A673 (cell line): ENCODE data around the gene IZUMO2. TPM values are rescaled to one million over a fixed set of nuclear protein-coding genes. Genes with fewer than 3 reads are reported as not detected.

Experiments
- BruUV-seq: library from RNA; stranded (reverse); fragments of 400-500 nt; replicated peaks from 2 replicates; lab custom pipeline; 2021; lab: Mats Ljungman, UMichigan
- CTCF ChIA-PET: fragments of 300-600 bp; sonication (Branson Sonifier 250); formaldehyde crosslinking; loops from one replicate; lab custom pipeline; 2022; ENCODE audit warnings: antibody characterized with exemption; lab: Charles Lee
- POLR2A ChIA-PET: fragments of 300-600 bp; sonication (Branson Sonifier 250); formaldehyde crosslinking; loops from one replicate; lab custom pipeline; 2022; ENCODE audit warnings: antibody characterized with exemption; ENCODE audit not compliant: low non-redundant PET; lab: Charles Lee
- DNase-seq: peaks from one replicate; pipeline ENCODE4 v3.0.0-alpha.2; 2015; ENCODE audit warnings: low spot score
- H3K27ac ChIP-seq: fragments of 200-600 bp; sonication (generic); 2 replicates; pipeline ENCODE4 v1.5.1; 2016; ENCODE audit warnings: mixed run types, low read depth, mild to moderate bottlenecking, mixed read lengths, antibody characterized with exemption, low read length; ENCODE audit not compliant: poor library complexity, severe bottlenecking
- H3K27me3 ChIP-seq: fragments of 200-600 bp; sonication (generic); replicated peaks from 2 replicates; pipeline ENCODE4 v1.6.1; 2017; ENCODE audit warnings: mixed run types, low read depth, mild to moderate bottlenecking, mixed read lengths, antibody characterized with exemption, low read length; ENCODE audit not compliant: insufficient read depth, poor library complexity
- H3K36me3 ChIP-seq: fragments of 200-600 bp; sonication (generic); 2 replicates; pipeline ENCODE4 v1.6.1; 2016; ENCODE audit warnings: mixed run types, mild to moderate bottlenecking, mixed read lengths, antibody characterized with exemption, low read length; ENCODE audit not compliant: insufficient read depth, poor library complexity, severe bottlenecking
- H3K4me1 ChIP-seq: fragments of 200-600 bp; sonication (generic); 2 replicates; pipeline ENCODE4 v1.6.1; 2017; ENCODE audit warnings: mixed run types, mild to moderate bottlenecking, mixed read lengths, antibody characterized with exemption, low read length; ENCODE audit not compliant: insufficient read depth, poor library complexity, severe bottlenecking
- H3K4me3 ChIP-seq: fragments of 200-600 bp; sonication (generic); 2 replicates; pipeline ENCODE4 v1.5.1; 2016; ENCODE audit warnings: low read depth, mixed run types, mild to moderate bottlenecking, mixed read lengths, low read length; ENCODE audit not compliant: poor library complexity, severe bottlenecking
- H3K9me3 ChIP-seq: fragments of 200-600 bp; sonication (generic); 2 replicates; pipeline ENCODE4 v1.6.1; 2016; ENCODE audit warnings: mixed run types, low read depth, mild to moderate bottlenecking, mixed read lengths, antibody characterized with exemption, low read length; ENCODE audit not compliant: poor library complexity, severe bottlenecking
- EZH2 ChIP-seq: fragments of 200-600 bp; sonication (generic); IDR thresholded peaks from 2 replicates; pipeline ENCODE4 v1.6.1; 2017; ENCODE audit warnings: borderline replicate concordance, low read depth, mild to moderate bottlenecking, mixed read lengths, antibody characterized with exemption, low read length; ENCODE audit not compliant: poor library complexity, severe bottlenecking
- intact Hi-C: fragments of 100-400 bp; cut with micrococcal nuclease; formaldehyde crosslinking; loops from one replicate; pipeline ENCODE4 v1.10.0; 2022; ENCODE audit not compliant: unreplicated experiment
- total RNA-seq: library from RNA; stranded (reverse); gene quantifications from 2 replicates; pipeline ENCODE4 v1.2.3, GENCODE V29; 2021
- TF ChIP-seq, protein P1 (sequence below): fragments of 300-800, 200-600 bp; sonication (generic); conservative IDR thresholded peaks from 2 replicates; pipeline ENCODE4 v1.5.1; 2017; ENCODE audit warnings: low read depth, mild to moderate bottlenecking, antibody characterized with exemption, low read length, moderate library complexity, mixed read lengths

IZUMO2 gene
- total RNA-seq, 1 experiment from 2014 or later: not detected

DNA sequence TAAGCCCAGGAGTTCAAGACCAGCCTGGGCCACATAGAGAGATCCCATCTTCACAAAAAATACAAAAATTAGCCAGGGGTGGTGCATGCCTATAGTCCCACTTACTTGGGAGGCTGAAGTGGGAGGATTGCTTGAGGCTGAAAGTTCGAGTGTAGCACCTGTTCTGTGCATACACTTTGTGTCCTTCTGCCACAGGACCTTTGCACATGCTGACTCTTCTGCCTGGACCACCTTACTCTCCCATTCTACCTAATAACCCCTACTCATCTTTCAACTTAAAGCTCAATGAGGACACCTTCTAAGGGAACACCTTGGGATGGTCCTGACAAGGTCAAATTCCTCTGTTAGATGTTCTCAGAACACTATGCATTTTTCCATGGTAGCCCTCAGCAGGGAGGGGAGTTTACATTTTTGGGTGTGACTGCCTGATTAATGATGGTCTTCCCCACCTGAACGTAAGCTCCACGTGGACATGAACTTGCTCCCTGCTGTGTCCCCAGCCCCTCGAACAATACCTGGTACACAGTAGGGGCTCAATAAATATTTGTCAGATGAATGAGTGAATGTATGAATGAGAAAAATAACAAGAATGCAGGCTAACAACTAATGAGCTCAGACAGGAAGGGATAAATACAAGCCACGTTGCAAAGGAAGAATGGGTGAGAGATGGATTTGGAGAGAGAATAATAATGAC is 11.2 kb upstream of the IZUMO2 start:
- DNase-seq: no peak
- intact Hi-C loops: no loop called here
- H3K36me3 ChIP-seq: no peaks in the 10 kb centered on the region
- H3K27ac ChIP-seq: no peak overlapping the region
- no TSS peak for BruUV-seq
- no peaks in the 10 kb centered on the region for H3K9me3 ChIP-seq
- CTCF ChIA-PET: interaction anchor here (0.7 kb wide), 1 partner anchor 9 kb away, joined by 12 read pairs; no protein-coding TSS in a partner anchor
- TF ChIP-seq, protein P1, sequence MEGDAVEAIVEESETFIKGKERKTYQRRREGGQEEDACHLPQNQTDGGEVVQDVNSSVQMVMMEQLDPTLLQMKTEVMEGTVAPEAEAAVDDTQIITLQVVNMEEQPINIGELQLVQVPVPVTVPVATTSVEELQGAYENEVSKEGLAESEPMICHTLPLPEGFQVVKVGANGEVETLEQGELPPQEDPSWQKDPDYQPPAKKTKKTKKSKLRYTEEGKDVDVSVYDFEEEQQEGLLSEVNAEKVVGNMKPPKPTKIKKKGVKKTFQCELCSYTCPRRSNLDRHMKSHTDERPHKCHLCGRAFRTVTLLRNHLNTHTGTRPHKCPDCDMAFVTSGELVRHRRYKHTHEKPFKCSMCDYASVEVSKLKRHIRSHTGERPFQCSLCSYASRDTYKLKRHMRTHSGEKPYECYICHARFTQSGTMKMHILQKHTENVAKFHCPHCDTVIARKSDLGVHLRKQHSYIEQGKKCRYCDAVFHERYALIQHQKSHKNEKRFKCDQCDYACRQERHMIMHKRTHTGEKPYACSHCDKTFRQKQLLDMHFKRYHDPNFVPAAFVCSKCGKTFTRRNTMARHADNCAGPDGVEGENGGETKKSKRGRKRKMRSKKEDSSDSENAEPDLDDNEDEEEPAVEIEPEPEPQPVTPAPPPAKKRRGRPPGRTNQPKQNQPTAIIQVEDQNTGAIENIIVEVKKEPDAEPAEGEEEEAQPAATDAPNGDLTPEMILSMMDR: no peak
- TF ChIP-seq EZH2: no peak
- H3K4me1 ChIP-seq: no peaks in the 10 kb centered on the region
- POLR2A ChIA-PET: no interaction called here
- H3K4me3 ChIP-seq: no peak overlapping the region
- no peaks in the 10 kb centered on the region for H3K27me3 ChIP-seq

DNA sequence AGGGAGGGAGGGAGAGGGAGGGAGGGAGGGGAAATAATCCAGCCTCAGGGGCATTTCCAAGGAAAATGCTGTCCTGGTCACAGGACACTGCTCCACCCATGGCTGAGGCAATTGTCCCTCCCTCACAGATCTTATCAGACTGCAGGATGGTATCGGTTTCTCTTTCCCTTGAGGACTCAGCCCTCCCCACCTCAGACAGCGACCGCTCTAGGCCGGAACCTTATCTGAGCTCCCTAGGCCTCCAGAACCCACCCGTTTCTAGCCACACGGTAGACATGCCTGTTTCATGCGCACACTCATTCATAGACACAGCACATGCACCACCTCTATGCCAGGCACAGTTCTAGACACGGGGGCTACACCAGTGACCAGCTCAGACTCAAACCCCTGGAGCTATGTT is 10.0 kb upstream of the IZUMO2 start:
- no peak overlapping the region for H3K27ac ChIP-seq
- no peaks in the 10 kb centered on the region for H3K9me3 ChIP-seq
- no peaks in the 10 kb centered on the region for H3K36me3 ChIP-seq
- TF ChIP-seq EZH2: no peak
- TF ChIP-seq, protein P1: no peak
- no TSS peak for BruUV-seq
- DNase-seq: no peak
- H3K27me3 ChIP-seq: no peaks in the 10 kb centered on the region
- H3K4me3 ChIP-seq: no peak overlapping the region
- ChIA-PET CTCF (no interaction called here), POLR2A (no interaction called here)
- intact Hi-C loops: no loop called here
- H3K4me1 ChIP-seq: no peaks in the 10 kb centered on the region

DNA sequence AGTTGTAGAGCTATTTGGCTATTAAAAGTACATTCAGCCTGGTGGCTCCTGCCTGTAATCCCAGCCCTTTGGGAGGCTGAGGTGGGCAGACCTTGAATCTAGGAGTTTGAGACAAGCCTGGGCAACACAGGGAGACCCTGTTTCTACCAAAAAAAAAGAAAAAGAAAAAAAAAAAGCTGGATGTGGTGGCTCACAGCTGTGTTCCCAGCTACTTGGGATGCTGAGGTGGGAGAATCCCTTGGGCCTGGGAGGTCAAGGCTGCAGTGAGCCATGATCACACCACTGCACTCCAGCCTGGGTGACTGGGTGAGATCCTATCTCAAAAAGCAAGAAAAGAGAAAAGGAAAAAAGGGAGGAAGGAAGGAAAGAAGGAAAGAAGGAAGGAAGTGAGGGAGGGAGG is 9.6 kb upstream of the IZUMO2 start:
- Histone ChIP-seq H3K27me3 (no peaks in the 10 kb centered on the region), H3K27ac (no peak overlapping the region), H3K4me1 (no peaks in the 10 kb centered on the region), H3K36me3 (no peaks in the 10 kb centered on the region), H3K4me3 (no peak overlapping the region), H3K9me3 (no peaks in the 10 kb centered on the region)
- no peak for TF ChIP-seq EZH2
- TF ChIP-seq, protein P1: no peak
- no peak for DNase-seq
- intact Hi-C loops: no loop called here
- ChIA-PET CTCF (no interaction called here), POLR2A (no interaction called here)
- BruUV-seq: no TSS peak
